Measurements from ENCODE around the gene TMCO1.
"Not testable (repeated sequence)": the region's sequence is repeated elsewhere in the genome, so short reads cannot be mapped to it uniquely, and the experiment has no call there.

The TMCO1 gene

GRCh38 chr1:165712764-165713163, 55.9 kb downstream of the TMCO1 start:
- Histone ChIP-seq H3K4me3 (no peak overlapping the region), H3K27ac (no peak overlapping the region)
- no peak for DNase-seq (ENCODE audit: low spot score)
- TF ChIP-seq CTCF (IDR thresholded peaks at IDR 0.05): no peak

GRCh38 chr1:165707984-165708706, 60.5 kb downstream of the TMCO1 start:
- H3K27ac ChIP-seq: no peak overlapping the region
- H3K4me3 ChIP-seq: no peak overlapping the region
- DNase-seq (ENCODE audit: low spot score): no peak
- TF ChIP-seq CTCF (IDR thresholded peaks at IDR 0.05): no peak

GRCh38 chr1:165703648-165704047, 65.0 kb downstream of the TMCO1 start:
- no peak for TF ChIP-seq CTCF (IDR thresholded peaks at IDR 0.05)
- H3K4me3 ChIP-seq: no peak overlapping the region
- no peak overlapping the region for H3K27ac ChIP-seq
- no peak for DNase-seq (ENCODE audit: low spot score)

GRCh38 chr1:165701922-165702321, 66.7 kb downstream of the TMCO1 start:
- not testable (repeated sequence) for H3K27ac ChIP-seq; DNase-seq (ENCODE audit: low spot score); H3K4me3 ChIP-seq

GRCh38 chr1:165699577-165699976, 69.1 kb downstream of the TMCO1 start:
- TF ChIP-seq CTCF (IDR thresholded peaks at IDR 0.05): no peak
- DNase-seq (ENCODE audit: low spot score): no peak
- H3K27ac ChIP-seq: no peak overlapping the region
- H3K4me3 ChIP-seq: no peak overlapping the region

GRCh38 chr1:165698761-165699052, 70.0 kb downstream of the TMCO1 start:
- no peak for DNase-seq (ENCODE audit: low spot score)
- Histone ChIP-seq H3K4me3 (peak overlapping the region; percentile 94), H3K27ac (peak overlapping the region; percentile 89 to 98)
- TF ChIP-seq CTCF (IDR thresholded peaks at IDR 0.05): no peak

GRCh38 chr1:165697881-165698760, 70.5 kb downstream of the TMCO1 start, which contains the start of gene ALDH9A1:
Gene ALDH9A1 (minus strand): TSS chr1:165698562. CDS start chr1:165698558, 4 bp downstream.
- Histone ChIP-seq H3K4me3 (peak within 1 kb of the TSS; percentile 94), H3K27ac (peak within 1 kb of the TSS; percentile 89 to 98)
- TF ChIP-seq CTCF (IDR thresholded peaks at IDR 0.05): no peak
- DNase-seq (ENCODE audit: low spot score): peak; percentile 94
